ENCODE measurements around the gene DSCAM. TPM values are rescaled to one million over a fixed set of nuclear protein-coding genes. Genes with fewer than 3 reads are reported as not detected.

The DSCAM gene
- total RNA-seq, 1 experiment from 2014 or later: not detected

DNA sequence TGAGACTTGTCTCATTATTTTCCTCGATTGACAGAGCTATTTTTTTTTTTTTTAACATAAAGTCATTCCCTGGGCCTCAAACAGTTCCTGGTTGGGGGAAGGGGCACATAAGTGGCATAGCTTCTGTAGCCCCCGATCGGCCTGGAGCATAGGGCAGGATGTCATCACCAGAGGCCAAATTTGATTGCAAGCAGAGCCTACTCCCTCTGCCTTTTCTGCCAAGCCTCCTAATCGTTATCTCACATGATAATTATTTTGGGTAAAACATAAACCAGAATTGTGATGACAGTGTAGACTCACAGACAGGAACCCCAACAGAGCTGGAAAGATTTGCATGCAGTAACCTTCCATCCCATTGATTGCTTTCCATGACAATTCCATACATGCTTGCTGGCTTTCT lies 574.9 kb downstream of the DSCAM start:
- ATAC-seq: no peak
- no peaks in the 10 kb centered on the region for H4K20me1 ChIP-seq (ENCODE audit: insufficient read depth)
- H3K9ac ChIP-seq (ENCODE audit: low read length): no peak overlapping the region
- CTCF ChIA-PET: no interaction called here
- no TSS peak for BruUV-seq (replicated peaks)
- H3K9me3 ChIP-seq (ENCODE audit: control insufficient read depth in 1 of 2, insufficient read depth in 1 of 2, low read depth in 1 of 2, low read length in 2 of 2): peaks cover 13 to 43% of the 10 kb centered on the region in 2 experiments; a peak in 2 of 4 replicates
- TF ChIP-seq TCF7L2 (IDR thresholded peaks at IDR 0.05; ENCODE audit: borderline replicate concordance, extremely low read depth, insufficient read depth, insufficient read length) (no peak), ELF1 (IDR thresholded peaks at IDR 0.05; ENCODE audit: borderline replicate concordance, low read depth) (no peak), EGR1 (IDR thresholded peaks at IDR 0.05; ENCODE audit: low read depth) (no peak), RAD21 (IDR thresholded peaks at IDR 0.05; ENCODE audit: low read depth) (no peak), JUND (IDR thresholded peaks at IDR 0.05) (no peak), REST (IDR thresholded peaks at IDR 0.05; ENCODE audit: low read depth) (no peak), SP1 (IDR thresholded peaks at IDR 0.05; ENCODE audit: low read depth) (no peak), CEBPB (IDR thresholded peaks at IDR 0.05; ENCODE audit: low read depth) (no peak), ZBTB33 (IDR thresholded peaks at IDR 0.05; ENCODE audit: extremely low read depth, insufficient replicate concordance, low read length) (no peak), YY1 (IDR thresholded peaks at IDR 0.05; ENCODE audit: extremely low read depth, insufficient replicate concordance, low read depth, low read length) (no peak), EZH2phosphoT487 (IDR thresholded peaks at IDR 0.05; ENCODE audit: borderline replicate concordance) (no peak), POLR2AphosphoS5 (IDR thresholded peaks at IDR 0.05; ENCODE audit: low read depth, low read length) (no peak), ATF3 (IDR thresholded peaks at IDR 0.05) (no peak)
- TF ChIP-seq, protein P1, sequence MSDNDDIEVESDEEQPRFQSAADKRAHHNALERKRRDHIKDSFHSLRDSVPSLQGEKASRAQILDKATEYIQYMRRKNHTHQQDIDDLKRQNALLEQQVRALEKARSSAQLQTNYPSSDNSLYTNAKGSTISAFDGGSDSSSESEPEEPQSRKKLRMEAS (IDR thresholded peaks at IDR 0.05): no peak
- intact Hi-C loops (cut with micrococcal nuclease): no loop called here
- no peak overlapping the region for H2AFZ ChIP-seq (ENCODE audit: low read depth, low read length, poor library complexity, severe bottlenecking)
- POLR2A ChIA-PET: no interaction called here
- DNase-seq (ENCODE audit: low read depth, low spot score): no peak
- no peaks in the 10 kb centered on the region for H3K9me2 ChIP-seq (ENCODE audit: insufficient read depth)
- no peaks in the 10 kb centered on the region for H3K27me3 ChIP-seq (ENCODE audit: insufficient read depth, low read length)
- H3K36me3 ChIP-seq (ENCODE audit: control insufficient read depth in 1 of 2, insufficient read depth in 2 of 2, low read length in 2 of 2): no peaks in the 10 kb centered on the region
- H3K4me1 ChIP-seq (ENCODE audit: control insufficient read depth in 1 of 2, insufficient read depth in 2 of 2, low read length in 2 of 2): no peaks in the 10 kb centered on the region
- H3K79me2 ChIP-seq (ENCODE audit: insufficient read depth, low read length): no peaks in the 10 kb centered on the region
- no peak overlapping the region for H3K27ac ChIP-seq (ENCODE audit: low read depth, low read length)
- no peak overlapping the region for H3K4me3 ChIP-seq (replicated peaks in 1 of 2; ENCODE audit: low read depth in 1 of 2, low read length in 2 of 2)
- H3K4me2 ChIP-seq (ENCODE audit: low read length): no peak overlapping the region
- RAD21 ChIA-PET (ENCODE audit: low non-redundant PET in 1 of 2, low total read pairs in 2 of 2, uncharacterized antibody in 2 of 2, unreplicated experiment in 2 of 2): no interaction called here

Data from HCT116 (cell line).